Endothelial cell of umbilical vein (primary cell): ENCODE measurements around the gene DMBT1.

ENCODE experiments used
- EZH2 ChIP-seq: IDR thresholded peaks from 2 replicates; pipeline ENCODE4 v1.6.1; 2012; ENCODE audit warnings: borderline replicate concordance, low read depth, mild to moderate bottlenecking, moderate library complexity, low read length, inconsistent platforms; ENCODE audit not compliant: severe bottlenecking
- FOS ChIP-seq: IDR thresholded peaks from 2 replicates; pipeline ENCODE4 v1.6.1; 2011; ENCODE audit warnings: mild to moderate bottlenecking, low read length, moderate library complexity, borderline replicate concordance; ENCODE audit not compliant: insufficient read depth
- POLR2A ChIP-seq: IDR thresholded peaks from 2 replicates; pipeline ENCODE4 v1.6.1; 2012; ENCODE audit warnings: low read depth, mild to moderate bottlenecking, control low read depth, low read length
- POLR2AphosphoS5 ChIP-seq: IDR thresholded peaks from 2 replicates; pipeline ENCODE4 v1.6.1; 2012; ENCODE audit warnings: low read depth, mild to moderate bottlenecking, control low read depth, low read length, moderate library complexity; ENCODE audit not compliant: insufficient read depth
- TF ChIP-seq, protein P1 (sequence below), 2 donors: IDR thresholded peaks; 1 replicate in 1 of 2; 2 replicates in 1 of 2; pipeline ENCODE4 v1.5.1; 2011; ENCODE audit warnings: low read length in 2 of 2, mild to moderate bottlenecking in 2 of 2, moderate library complexity in 2 of 2, control low read depth in 1 of 2, inconsistent platforms in 1 of 2, low read depth in 1 of 2; ENCODE audit not compliant: insufficient read depth in 1 of 2; ENCODE audit errors: extremely low read depth in 1 of 2
- TF ChIP-seq, protein P2 (sequence below): IDR thresholded peaks from 2 replicates; pipeline ENCODE4 v1.6.1; 2011; ENCODE audit not compliant: insufficient read depth, insufficient read length

DNA sequence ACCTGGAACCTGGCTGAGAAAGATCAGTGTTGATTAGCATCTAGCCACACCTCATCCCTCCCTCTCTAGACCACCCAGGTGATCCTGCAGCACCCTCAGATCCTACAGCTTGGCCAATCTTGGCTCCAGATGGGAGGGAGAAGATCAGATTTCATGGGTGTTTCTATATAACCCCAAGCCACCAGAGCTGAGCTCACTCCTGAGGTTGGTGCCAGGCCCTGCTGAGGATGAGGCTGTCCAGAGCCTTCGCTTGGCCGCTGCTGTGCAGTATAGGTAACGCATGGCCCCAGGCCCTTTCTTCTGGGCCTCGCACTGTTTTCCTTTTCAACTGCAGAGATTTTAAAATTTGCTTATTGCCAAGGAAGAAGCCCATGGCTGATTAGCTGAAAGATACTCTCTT lies 112.1 kb downstream of the DMBT1 start:
- TF ChIP-seq, protein P1, sequence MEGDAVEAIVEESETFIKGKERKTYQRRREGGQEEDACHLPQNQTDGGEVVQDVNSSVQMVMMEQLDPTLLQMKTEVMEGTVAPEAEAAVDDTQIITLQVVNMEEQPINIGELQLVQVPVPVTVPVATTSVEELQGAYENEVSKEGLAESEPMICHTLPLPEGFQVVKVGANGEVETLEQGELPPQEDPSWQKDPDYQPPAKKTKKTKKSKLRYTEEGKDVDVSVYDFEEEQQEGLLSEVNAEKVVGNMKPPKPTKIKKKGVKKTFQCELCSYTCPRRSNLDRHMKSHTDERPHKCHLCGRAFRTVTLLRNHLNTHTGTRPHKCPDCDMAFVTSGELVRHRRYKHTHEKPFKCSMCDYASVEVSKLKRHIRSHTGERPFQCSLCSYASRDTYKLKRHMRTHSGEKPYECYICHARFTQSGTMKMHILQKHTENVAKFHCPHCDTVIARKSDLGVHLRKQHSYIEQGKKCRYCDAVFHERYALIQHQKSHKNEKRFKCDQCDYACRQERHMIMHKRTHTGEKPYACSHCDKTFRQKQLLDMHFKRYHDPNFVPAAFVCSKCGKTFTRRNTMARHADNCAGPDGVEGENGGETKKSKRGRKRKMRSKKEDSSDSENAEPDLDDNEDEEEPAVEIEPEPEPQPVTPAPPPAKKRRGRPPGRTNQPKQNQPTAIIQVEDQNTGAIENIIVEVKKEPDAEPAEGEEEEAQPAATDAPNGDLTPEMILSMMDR (IDR thresholded peaks at IDR 0.05; ENCODE audit: extremely low read depth in 1 of 2, insufficient read depth in 1 of 2, low read depth in 1 of 2, low read length in 2 of 2): no peak
- TF ChIP-seq EZH2 (no peak), POLR2AphosphoS5 (no peak), FOS (no peak), POLR2A (no peak)
- TF ChIP-seq, protein P2, sequence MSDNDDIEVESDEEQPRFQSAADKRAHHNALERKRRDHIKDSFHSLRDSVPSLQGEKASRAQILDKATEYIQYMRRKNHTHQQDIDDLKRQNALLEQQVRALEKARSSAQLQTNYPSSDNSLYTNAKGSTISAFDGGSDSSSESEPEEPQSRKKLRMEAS: no peak
